Keratinocyte (primary cell): ENCODE measurements around the gene NSG1. TPM values are rescaled to one million over a fixed set of nuclear protein-coding genes. Genes with fewer than 3 reads are reported as not detected.

Source experiments
- DNase-seq: peaks from one replicate; pipeline ENCODE4 v3.0.0-alpha.2; 2011; ENCODE audit warnings: low read depth, missing footprints, low spot score
- FAIRE-seq: peaks from 2 replicates; lab custom pipeline; 2011; peaks lifted over from hg19 to GRCh38; lab: Jason Lieb, UNC
- H2AFZ ChIP-seq: 2 replicates; pipeline ENCODE4 v1.6.0; 2012; ENCODE audit warnings: low read length, control low read depth, inconsistent platforms; ENCODE audit not compliant: control insufficient read depth
- H3K27ac ChIP-seq: 2 replicates; pipeline ENCODE4 v1.5.1; 2011; ENCODE audit warnings: low read length; ENCODE audit not compliant: control insufficient read depth, insufficient read depth
- H3K27me3 ChIP-seq: 3 replicates; pipeline ENCODE4 v1.6.0; 2011; ENCODE audit warnings: low read length; ENCODE audit not compliant: control insufficient read depth, insufficient read depth; ENCODE audit errors: extremely low read depth
- H3K36me3 ChIP-seq, 2 experiments: 2 replicates in 1 of 2; 3 replicates in 1 of 2; pipeline ENCODE4 v1.5.1; 2011; ENCODE audit warnings: low read length in 2 of 2, mild to moderate bottlenecking in 1 of 2; ENCODE audit not compliant: control insufficient read depth in 2 of 2, insufficient read depth in 2 of 2; ENCODE audit errors: extremely low read depth in 1 of 2
- H3K4me1 ChIP-seq: 3 replicates; pipeline ENCODE4 v1.5.1; 2011; ENCODE audit warnings: low read length; ENCODE audit not compliant: control insufficient read depth, insufficient read depth; ENCODE audit errors: extremely low read depth
- H3K4me2 ChIP-seq: 3 replicates; pipeline ENCODE4 v1.6.0; 2011; ENCODE audit warnings: low read depth, low read length; ENCODE audit not compliant: control insufficient read depth, insufficient read depth; ENCODE audit errors: extremely low read depth
- H3K4me3 ChIP-seq, 3 experiments: fragments of 200-600 bp in 1 of 3; sonication (generic) in 1 of 3; 2 replicates in 2 of 3; 3 replicates in 1 of 3; pipeline ENCODE4 v1.5.1; 2011 to 2016; ENCODE audit warnings: low read length in 3 of 3, mild to moderate bottlenecking in 3 of 3, control low read depth in 2 of 3, inconsistent platforms in 1 of 3, low read depth in 1 of 3, mixed read lengths in 1 of 3, mixed run types in 1 of 3, moderate library complexity in 1 of 3; ENCODE audit not compliant: control insufficient read depth in 2 of 3, insufficient read depth in 2 of 3; ENCODE audit errors: extremely low read depth in 1 of 3
- H3K79me2 ChIP-seq: 2 replicates; pipeline ENCODE4 v1.6.0; 2012; ENCODE audit warnings: low read length; ENCODE audit not compliant: control insufficient read depth, insufficient read depth
- H3K9ac ChIP-seq: 3 replicates; pipeline ENCODE4 v1.6.0; 2011; ENCODE audit warnings: low read length; ENCODE audit not compliant: control insufficient read depth, insufficient read depth; ENCODE audit errors: extremely low read depth
- H3K9me1 ChIP-seq: 3 replicates; pipeline ENCODE4 v1.6.0; 2011; ENCODE audit warnings: low read length; ENCODE audit not compliant: control insufficient read depth, insufficient read depth; ENCODE audit errors: extremely low read depth
- H3K9me3 ChIP-seq: 2 replicates; pipeline ENCODE4 v1.5.1; 2012; ENCODE audit warnings: low read depth, low read length; ENCODE audit not compliant: control insufficient read depth
- H4K20me1 ChIP-seq: 3 replicates; pipeline ENCODE4 v1.6.0; 2011; ENCODE audit warnings: low read length; ENCODE audit not compliant: control insufficient read depth, insufficient read depth; ENCODE audit errors: extremely low read depth
- EZH2 ChIP-seq: IDR thresholded peaks from one replicate; pipeline ENCODE4 v1.6.1; 2012; ENCODE audit warnings: inconsistent platforms, mild to moderate bottlenecking, low read length, moderate library complexity
- dilution Hi-C: fragments of 300-500 bp; cut with MboI; formaldehyde crosslinking; loops from one replicate; pipeline ENCODE4 v1.7.0; 2020; ENCODE audit warnings: low sequenced_read_pairs; ENCODE audit not compliant: extremely low pct_ligation_motif_present
- polyA plus RNA-seq, 5 experiments: library from polyadenylated mRNA; depleted of rRNA in 3 of 5; stranded (reverse) in 3 of 5; stranded (forward) in 1 of 5; unstranded in 1 of 5; fragments of >200 nt; gene quantifications; 1 replicate in 1 of 5; 2 replicates in 3 of 5; 3 replicates in 1 of 5; pipeline versions ENCODE4 v1.2.1 to v1.2.3, GENCODE V29; 2011 to 2012; ENCODE audit warnings: missing spikeins in 2 of 5, low read depth in 1 of 5, low replicate concordance in 1 of 5
- TF ChIP-seq, protein P1 (sequence below), 3 experiments: IDR thresholded peaks in 1 of 3; conservative IDR thresholded peaks in 1 of 3; optimal IDR thresholded peaks in 1 of 3; 2 replicates in 2 of 3; 3 replicates in 1 of 3; pipeline versions ENCODE3 to v1.5.1; 2011; ENCODE audit warnings: low read length in 3 of 3, mild to moderate bottlenecking in 3 of 3, moderate library complexity in 2 of 3, control low read depth in 1 of 3, inconsistent platforms in 1 of 3; ENCODE audit not compliant: insufficient read depth in 2 of 3; ENCODE audit errors: extremely low read depth in 1 of 3

The NSG1 gene
- polyA plus RNA-seq, 1 donor (not counting 4 experiments of a cell fraction or from before 2014, with no cell fraction given) = 49.3 TPM

DNA sequence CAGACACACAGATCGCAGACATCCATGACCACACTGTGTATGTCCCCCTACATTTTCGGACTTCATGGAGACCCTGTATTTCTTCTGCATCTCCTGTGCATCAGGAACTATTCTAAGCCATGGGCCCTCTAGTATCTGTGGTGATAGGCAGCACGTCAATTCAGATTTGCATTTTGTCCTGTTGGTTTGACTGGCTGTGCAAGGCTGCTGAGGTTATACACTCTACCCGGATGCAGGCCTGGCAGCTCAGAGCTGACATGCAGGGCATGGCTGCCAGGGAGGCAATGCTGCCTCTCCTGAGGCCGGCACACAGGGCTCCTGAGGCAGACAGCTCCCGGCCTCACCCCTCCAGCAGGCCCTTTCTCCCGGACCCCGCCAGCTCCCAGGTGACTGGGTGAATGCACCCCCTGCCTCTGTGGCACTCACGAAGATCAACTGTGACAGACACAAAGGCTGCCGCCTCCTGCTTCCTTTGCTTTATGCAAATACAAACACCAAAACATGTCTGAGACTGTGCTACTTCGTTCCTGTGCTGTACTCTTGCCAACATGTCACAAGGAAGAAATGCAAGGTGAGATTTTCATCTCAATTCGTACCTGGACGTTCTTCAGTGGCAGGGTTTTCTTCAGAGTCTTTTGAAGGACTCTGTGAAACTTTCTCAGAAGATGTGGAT is 51.0 kb downstream of the NSG1 start:
- Histone ChIP-seq H2AFZ (no peak overlapping the region), H3K9ac (no peak overlapping the region), H4K20me1 (no peaks in the 10 kb centered on the region), H3K27ac (no peak overlapping the region), H3K9me3 (no peaks in the 10 kb centered on the region), H3K4me2 (no peak overlapping the region), H3K27me3 (no peaks in the 10 kb centered on the region), H3K9me1 (no peaks in the 10 kb centered on the region), H3K79me2 (no peaks in the 10 kb centered on the region), H3K4me3 (no peak overlapping the region), H3K36me3 (peaks cover 2 to 5% of the 10 kb centered on the region in 2 experiments), H3K4me1 (peaks cover 5% of the 10 kb centered on the region)
- DNase-seq (no peak), FAIRE-seq (no peak)
- TF ChIP-seq EZH2 = no peak
- TF ChIP-seq, protein P1, sequence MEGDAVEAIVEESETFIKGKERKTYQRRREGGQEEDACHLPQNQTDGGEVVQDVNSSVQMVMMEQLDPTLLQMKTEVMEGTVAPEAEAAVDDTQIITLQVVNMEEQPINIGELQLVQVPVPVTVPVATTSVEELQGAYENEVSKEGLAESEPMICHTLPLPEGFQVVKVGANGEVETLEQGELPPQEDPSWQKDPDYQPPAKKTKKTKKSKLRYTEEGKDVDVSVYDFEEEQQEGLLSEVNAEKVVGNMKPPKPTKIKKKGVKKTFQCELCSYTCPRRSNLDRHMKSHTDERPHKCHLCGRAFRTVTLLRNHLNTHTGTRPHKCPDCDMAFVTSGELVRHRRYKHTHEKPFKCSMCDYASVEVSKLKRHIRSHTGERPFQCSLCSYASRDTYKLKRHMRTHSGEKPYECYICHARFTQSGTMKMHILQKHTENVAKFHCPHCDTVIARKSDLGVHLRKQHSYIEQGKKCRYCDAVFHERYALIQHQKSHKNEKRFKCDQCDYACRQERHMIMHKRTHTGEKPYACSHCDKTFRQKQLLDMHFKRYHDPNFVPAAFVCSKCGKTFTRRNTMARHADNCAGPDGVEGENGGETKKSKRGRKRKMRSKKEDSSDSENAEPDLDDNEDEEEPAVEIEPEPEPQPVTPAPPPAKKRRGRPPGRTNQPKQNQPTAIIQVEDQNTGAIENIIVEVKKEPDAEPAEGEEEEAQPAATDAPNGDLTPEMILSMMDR (optimal IDR thresholded peaks at IDR 0.05 in 1 of 3, IDR thresholded peaks at IDR 0.05 in 1 of 3, conservative IDR thresholded peaks at IDR 0.05 in 1 of 3; ENCODE audit: extremely low read depth in 1 of 3, insufficient read depth in 2 of 3, low read length in 3 of 3) = no peak
- dilution Hi-C loops = no loop called here

DNA sequence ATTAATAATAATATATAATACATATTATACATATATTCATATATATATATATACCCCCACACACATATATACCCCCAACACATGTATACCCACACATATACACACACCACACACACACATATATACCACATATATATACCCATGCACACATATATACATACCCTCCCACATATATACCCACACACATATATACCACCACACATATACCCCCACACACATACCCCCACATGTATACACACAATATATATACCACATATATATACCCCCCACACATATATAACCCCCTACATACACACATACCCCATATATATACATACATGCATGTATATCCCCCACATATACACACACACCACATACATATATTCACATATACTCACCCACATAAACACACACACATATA is 52.0 kb downstream of the NSG1 start:
- no peak overlapping the region for H3K4me2 ChIP-seq
- dilution Hi-C loops = no loop called here
- no peak overlapping the region for H3K9ac ChIP-seq
- H2AFZ ChIP-seq = no peak overlapping the region
- TF ChIP-seq, protein P1 (optimal IDR thresholded peaks at IDR 0.05 in 1 of 3, IDR thresholded peaks at IDR 0.05 in 1 of 3, conservative IDR thresholded peaks at IDR 0.05 in 1 of 3; ENCODE audit: extremely low read depth in 1 of 3, insufficient read depth in 2 of 3, low read length in 3 of 3) = no peak
- no peak for TF ChIP-seq EZH2
- H3K27ac ChIP-seq = no peak overlapping the region
- no peak for DNase-seq
- no peaks in the 10 kb centered on the region for H4K20me1 ChIP-seq
- peaks cover 10% of the 10 kb centered on the region for H3K4me1 ChIP-seq
- H3K9me1 ChIP-seq = no peaks in the 10 kb centered on the region
- no peaks in the 10 kb centered on the region for H3K27me3 ChIP-seq
- no peak overlapping the region for H3K4me3 ChIP-seq
- no peak for FAIRE-seq
- peaks cover 2 to 5% of the 10 kb centered on the region in 2 experiments for H3K36me3 ChIP-seq
- no peaks in the 10 kb centered on the region for H3K9me3 ChIP-seq
- no peaks in the 10 kb centered on the region for H3K79me2 ChIP-seq
